ENCODE measurements around the gene COPE. TPM values are rescaled to one million over a fixed set of nuclear protein-coding genes. Genes with fewer than 3 reads are reported as not detected.

COPE gene
- total and polyA plus RNA-seq, 2 donors (not counting 1 experiment from before 2014, with no cell fraction given) = 154 to 279 TPM

DNA sequence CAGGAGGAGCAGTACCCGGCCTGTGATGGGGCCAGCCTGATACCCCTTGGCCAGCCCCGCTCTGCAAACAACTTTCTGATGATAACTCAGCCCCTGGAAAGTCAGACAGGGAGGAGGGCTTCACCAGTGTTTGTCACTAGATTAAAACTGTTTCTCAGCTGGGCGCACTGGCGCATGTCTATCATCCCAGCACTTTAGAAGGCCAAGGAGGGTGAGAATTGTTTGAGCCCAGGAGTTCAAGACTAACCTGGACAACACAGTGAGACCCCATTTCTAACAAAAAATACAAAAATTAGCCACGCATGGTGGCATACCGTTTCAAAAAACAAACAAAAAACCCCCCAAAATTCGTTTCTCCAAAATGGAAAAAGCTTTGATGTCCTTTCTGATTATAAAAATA, 17.7 kb downstream of the COPE start:
- DNase-seq (no peak), ATAC-seq (ENCODE audit: low read depth) (no peak)
- CTCF ChIA-PET = no interaction called here
- H3K27me3 Mint-ChIP-seq = peaks cover 13% of the 10 kb centered on the region
- no peak overlapping the region for H3K9ac ChIP-seq (ENCODE audit: low read length)
- H3K79me2 ChIP-seq (ENCODE audit: control insufficient read depth, insufficient read depth, low read length) = peaks cover 6% of the 10 kb centered on the region
- H3K36me3 ChIP-seq (replicated peaks in 1 of 2; ENCODE audit: control extremely low read depth in 1 of 2, control insufficient read depth in 1 of 2, extremely low read depth in 1 of 2, insufficient read depth in 2 of 2, low read length in 1 of 2) = peaks cover 1 to 62% of the 10 kb centered on the region in 2 experiments
- peaks cover 0 to 3% (median 2%) of the 10 kb centered on the region in 4 experiments for H3K27me3 ChIP-seq (replicated peaks in 1 of 4; ENCODE audit: control extremely low read depth in 1 of 4, control insufficient read depth in 3 of 4, insufficient read depth in 4 of 4, low read length in 3 of 4)
- intact Hi-C loops (cut with micrococcal nuclease) = no loop called here
- H2AFZ ChIP-seq (ENCODE audit: insufficient read depth, low read depth, low read length, poor library complexity, severe bottlenecking) = no peak overlapping the region
- no peaks in the 10 kb centered on the region for H3K9me3 Mint-ChIP-seq (ENCODE audit: insufficient read depth)
- no peak overlapping the region for H3K27ac Mint-ChIP-seq
- H3K4me3 Mint-ChIP-seq = no peak overlapping the region
- H3K4me1 Mint-ChIP-seq = peaks cover 9% of the 10 kb centered on the region
- no peak overlapping the region for H3K4me3 ChIP-seq (ENCODE audit: control extremely low read depth in 1 of 5, extremely low read depth in 1 of 5, insufficient read depth in 1 of 5, low read depth in 2 of 5, low read length in 4 of 5)
- no peak overlapping the region for H3K27ac ChIP-seq (ENCODE audit: low read length in 2 of 2)
- H3K4me2 ChIP-seq (replicated peaks; ENCODE audit: low read depth, low read length, poor library complexity, severe bottlenecking) = no peak overlapping the region
- peaks cover 42% of the 10 kb centered on the region for H4K20me1 ChIP-seq (ENCODE audit: control insufficient read depth, insufficient read depth, low read length, poor library complexity, severe bottlenecking)
- peaks cover 2% of the 10 kb centered on the region in 2 donors for H3K4me1 ChIP-seq (ENCODE audit: control insufficient read depth in 2 of 2, insufficient read depth in 2 of 2, low read length in 2 of 2)
- POLR2A ChIA-PET = no interaction called here
- peaks cover 0 to 2% (median 0%) of the 10 kb centered on the region in 3 donors for H3K9me3 ChIP-seq (ENCODE audit: control extremely low read depth in 1 of 3, control insufficient read depth in 2 of 3, insufficient read depth in 1 of 3, low read length in 2 of 3)
- 100% methylated on average over 2 of the region's 7 CpGs for WGBS (ENCODE audit: insufficient coverage)
- TF ChIP-seq, protein P1, sequence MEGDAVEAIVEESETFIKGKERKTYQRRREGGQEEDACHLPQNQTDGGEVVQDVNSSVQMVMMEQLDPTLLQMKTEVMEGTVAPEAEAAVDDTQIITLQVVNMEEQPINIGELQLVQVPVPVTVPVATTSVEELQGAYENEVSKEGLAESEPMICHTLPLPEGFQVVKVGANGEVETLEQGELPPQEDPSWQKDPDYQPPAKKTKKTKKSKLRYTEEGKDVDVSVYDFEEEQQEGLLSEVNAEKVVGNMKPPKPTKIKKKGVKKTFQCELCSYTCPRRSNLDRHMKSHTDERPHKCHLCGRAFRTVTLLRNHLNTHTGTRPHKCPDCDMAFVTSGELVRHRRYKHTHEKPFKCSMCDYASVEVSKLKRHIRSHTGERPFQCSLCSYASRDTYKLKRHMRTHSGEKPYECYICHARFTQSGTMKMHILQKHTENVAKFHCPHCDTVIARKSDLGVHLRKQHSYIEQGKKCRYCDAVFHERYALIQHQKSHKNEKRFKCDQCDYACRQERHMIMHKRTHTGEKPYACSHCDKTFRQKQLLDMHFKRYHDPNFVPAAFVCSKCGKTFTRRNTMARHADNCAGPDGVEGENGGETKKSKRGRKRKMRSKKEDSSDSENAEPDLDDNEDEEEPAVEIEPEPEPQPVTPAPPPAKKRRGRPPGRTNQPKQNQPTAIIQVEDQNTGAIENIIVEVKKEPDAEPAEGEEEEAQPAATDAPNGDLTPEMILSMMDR (IDR thresholded peaks at IDR 0.05) = no peak
- no peak for TF ChIP-seq EZH2 (IDR thresholded peaks at IDR 0.05; ENCODE audit: borderline replicate concordance, insufficient read depth, low read depth, low read length, poor library complexity, severe bottlenecking)

DNA sequence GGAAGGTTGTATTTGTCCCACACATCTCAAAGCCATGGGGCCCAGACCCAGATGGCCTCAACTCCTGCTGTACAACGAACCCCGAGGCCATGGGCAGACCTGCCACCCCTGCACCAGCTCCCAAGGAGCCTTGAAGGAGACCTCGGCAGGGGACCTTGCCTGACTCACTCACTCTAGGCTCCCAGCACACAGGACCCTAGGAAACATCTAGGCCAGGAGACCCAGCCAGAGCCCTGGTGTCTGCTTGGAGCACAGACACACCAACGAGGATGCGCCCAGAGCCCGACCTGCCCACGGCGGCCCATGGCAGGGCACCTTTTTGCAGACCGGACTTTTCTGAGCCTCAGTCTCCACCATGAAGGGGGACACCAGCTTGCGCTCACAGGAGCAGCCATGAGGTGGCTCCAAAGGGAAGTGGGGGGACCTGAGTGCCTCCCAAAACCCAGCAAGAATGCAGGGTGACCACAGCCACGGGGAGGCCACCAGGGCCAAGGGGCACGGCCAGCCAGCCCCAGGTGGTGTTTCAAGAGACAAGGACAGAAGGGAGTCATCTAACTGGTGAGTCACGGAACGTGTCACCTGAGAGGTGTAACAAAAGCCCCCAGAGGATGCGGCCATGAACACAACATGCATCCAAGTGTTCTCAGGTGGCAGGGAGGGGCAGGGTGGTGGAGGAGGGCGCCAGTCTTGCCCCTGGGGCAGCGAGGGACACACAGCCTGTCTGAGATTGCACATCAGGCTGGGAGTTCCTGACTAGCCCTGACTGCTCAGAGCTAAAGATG, 18.3 kb downstream of the COPE start:
- Histone ChIP-seq H3K79me2 (ENCODE audit: control insufficient read depth, insufficient read depth, low read length) (peaks cover 6% of the 10 kb centered on the region), H4K20me1 (ENCODE audit: control insufficient read depth, insufficient read depth, low read length, poor library complexity, severe bottlenecking) (peaks cover 36% of the 10 kb centered on the region), H3K4me1 (ENCODE audit: control insufficient read depth in 2 of 2, insufficient read depth in 2 of 2, low read length in 2 of 2) (peaks cover 3 to 4% of the 10 kb centered on the region in 2 donors), H3K9ac (ENCODE audit: low read length) (no peak overlapping the region), H3K27ac (ENCODE audit: low read length in 2 of 2) (no peak overlapping the region), H3K36me3 (replicated peaks in 1 of 2; ENCODE audit: control extremely low read depth in 1 of 2, control insufficient read depth in 1 of 2, extremely low read depth in 1 of 2, insufficient read depth in 2 of 2, low read length in 1 of 2) (peaks cover 1 to 56% of the 10 kb centered on the region in 2 experiments), H3K4me3 (ENCODE audit: control extremely low read depth in 1 of 5, extremely low read depth in 1 of 5, insufficient read depth in 1 of 5, low read depth in 2 of 5, low read length in 4 of 5) (no peak overlapping the region), H2AFZ (ENCODE audit: insufficient read depth, low read depth, low read length, poor library complexity, severe bottlenecking) (no peak overlapping the region), H3K4me2 (replicated peaks; ENCODE audit: low read depth, low read length, poor library complexity, severe bottlenecking) (no peak overlapping the region), H3K27me3 (replicated peaks in 1 of 4; ENCODE audit: control extremely low read depth in 1 of 4, control insufficient read depth in 3 of 4, insufficient read depth in 4 of 4, low read length in 3 of 4) (peaks cover 0 to 5% (median 2%) of the 10 kb centered on the region in 4 experiments), H3K9me3 (ENCODE audit: control extremely low read depth in 1 of 3, control insufficient read depth in 2 of 3, insufficient read depth in 1 of 3, low read length in 2 of 3) (peaks cover 0 to 2% (median 0%) of the 10 kb centered on the region in 3 donors)
- POLR2A ChIA-PET = no interaction called here
- CTCF ChIA-PET = no interaction called here
- TF ChIP-seq EZH2 (IDR thresholded peaks at IDR 0.05; ENCODE audit: borderline replicate concordance, insufficient read depth, low read depth, low read length, poor library complexity, severe bottlenecking) = no peak
- TF ChIP-seq, protein P1 (IDR thresholded peaks at IDR 0.05) = no peak
- Mint-ChIP-seq H3K27me3 (peaks cover 16% of the 10 kb centered on the region), H3K4me3 (no peak overlapping the region), H3K9me3 (ENCODE audit: insufficient read depth) (no peaks in the 10 kb centered on the region), H3K27ac (no peak overlapping the region), H3K4me1 (peaks cover 11% of the 10 kb centered on the region)
- DNase-seq = no peak
- WGBS (ENCODE audit: insufficient coverage) = 92% methylated on average over 17 of the region's 17 CpGs
- ATAC-seq (ENCODE audit: low read depth) = no peak
- intact Hi-C loops (cut with micrococcal nuclease) = no loop called here

Measured in B cell (primary cell).